SIG-M5 treated with dmso at 0.1 percent for 504 hours (cell line): ENCODE results near the gene TCERG1L.
A peak's percentile ranks its signal among the peaks of the same experiment; 100 is the strongest.
"Not testable (repeated sequence)": the region's sequence is repeated elsewhere in the genome, so short reads cannot be mapped to it uniquely, and the experiment has no call there.

ENCODE experiments used
- DNase-seq: peaks from one replicate; lab custom pipeline; 2025; ENCODE audit not compliant: unreplicated experiment; lab: John Stamatoyannopoulos, UW

The TCERG1L gene

DNA sequence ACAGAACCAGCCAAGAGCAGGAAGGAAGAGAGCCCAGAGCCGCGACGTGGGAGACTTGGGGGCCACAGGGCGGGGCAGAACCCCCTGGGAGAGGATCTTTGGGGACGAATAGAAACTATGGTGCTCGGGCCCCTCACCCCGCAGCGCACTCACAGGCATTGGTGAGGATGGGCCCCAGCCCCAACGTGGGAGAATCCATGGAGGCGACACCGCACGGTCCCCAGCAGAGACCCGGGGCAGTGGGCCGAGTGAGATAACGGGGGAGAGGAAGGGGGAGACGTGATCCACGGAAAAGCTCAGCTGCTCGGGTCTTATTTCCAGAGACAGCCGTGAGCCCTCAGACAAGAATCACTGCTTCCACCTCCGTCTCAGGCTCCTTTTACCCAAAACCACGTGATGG, 222.4 kb downstream of the TCERG1L start:
- no peak for DNase-seq

DNA sequence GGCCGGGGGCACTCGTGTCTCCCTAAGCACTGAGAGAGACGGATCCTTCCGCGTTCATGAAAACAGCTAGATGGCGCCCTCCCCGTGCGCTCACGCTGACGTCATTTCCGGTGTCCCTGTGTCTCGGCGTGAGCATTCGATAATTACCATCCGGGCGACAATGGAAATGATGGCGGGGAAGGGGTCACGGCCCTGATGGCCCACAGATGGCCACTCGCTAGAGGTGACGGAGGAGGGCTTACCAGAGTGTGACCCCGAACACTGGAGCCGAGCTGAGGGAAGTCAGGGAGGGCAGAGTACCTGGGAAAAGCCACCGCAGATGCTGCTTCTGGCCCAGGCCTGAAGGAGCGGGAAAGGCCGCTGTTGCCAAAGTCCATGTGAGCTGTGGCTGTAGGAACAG, 222.9 kb downstream of the TCERG1L start:
- no peak for DNase-seq

DNA sequence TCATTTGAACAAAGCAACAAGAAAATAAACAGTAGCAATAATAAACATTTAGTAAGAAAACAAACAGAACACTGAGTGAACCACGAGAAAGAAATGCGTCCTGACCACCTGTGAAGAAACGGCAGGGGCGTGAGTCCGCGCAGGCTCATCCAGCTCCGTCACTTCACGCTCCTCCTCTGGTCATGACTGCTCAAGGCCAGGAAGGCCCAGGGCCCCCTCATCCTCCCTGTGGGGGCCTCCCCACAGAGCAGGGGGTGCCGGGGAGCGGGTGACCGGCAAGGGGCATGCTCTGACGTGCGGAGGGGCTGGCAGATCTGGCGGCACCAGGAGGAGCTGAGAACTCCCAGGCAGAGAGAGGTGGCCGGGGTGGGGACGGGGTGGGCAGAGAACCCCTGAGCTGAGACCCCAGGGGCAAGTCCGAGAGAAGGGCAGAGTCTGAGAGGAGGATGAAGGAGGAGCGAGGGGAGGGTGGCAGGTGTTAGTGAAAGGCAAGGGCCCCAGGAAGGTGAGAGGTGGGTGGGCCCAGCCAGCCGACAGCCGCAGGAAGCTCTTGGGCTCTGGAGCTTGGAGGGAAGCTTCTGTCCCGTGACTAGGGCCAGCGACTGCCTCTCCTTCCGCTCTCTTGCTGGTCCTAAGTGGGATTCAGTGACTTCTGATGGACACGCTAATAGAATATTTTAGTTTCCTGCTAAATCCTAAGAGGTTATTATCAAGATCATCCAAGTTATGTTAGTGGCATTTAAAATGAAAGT, 223.9 kb downstream of the TCERG1L start:
- no peak for DNase-seq

DNA sequence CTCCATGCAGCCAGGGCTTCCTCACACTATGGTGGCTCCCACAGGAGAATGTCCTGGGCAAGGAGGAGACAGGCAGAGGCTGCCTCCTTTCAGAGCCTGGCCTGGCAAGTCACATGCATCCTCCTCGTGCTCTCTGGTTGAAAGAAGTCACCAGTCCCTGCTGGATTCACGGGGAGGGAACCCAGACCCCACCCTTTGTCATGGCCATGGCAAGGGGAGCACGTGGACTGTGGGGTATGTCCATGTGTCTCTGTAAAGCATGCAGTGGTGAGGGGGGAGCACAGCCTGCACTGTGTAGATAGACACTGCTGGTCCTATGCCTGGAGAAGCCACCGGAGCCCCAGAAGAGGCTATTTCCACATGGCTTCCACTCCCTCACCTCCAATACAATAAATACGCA, 225.0 kb downstream of the TCERG1L start:
- no peak for DNase-seq

DNA sequence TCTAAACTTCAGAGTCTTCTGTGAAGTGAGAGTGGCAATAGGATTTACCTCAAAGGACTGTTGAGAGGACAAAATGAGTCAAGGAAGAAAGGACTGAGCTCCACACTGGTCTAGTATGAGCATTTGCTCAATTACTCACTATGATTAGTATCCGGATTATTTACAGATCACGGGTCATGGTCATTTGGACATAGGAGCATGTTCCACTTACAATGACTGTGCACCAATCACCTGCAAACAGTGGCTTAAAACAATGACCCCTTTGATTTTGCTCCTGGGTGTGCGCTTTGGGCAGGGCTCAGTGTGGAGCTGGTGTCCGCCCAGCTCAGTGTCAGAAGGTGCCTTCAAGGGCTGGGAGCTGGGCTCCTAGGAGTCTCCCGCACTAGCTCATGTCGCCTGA, 225.4 kb downstream of the TCERG1L start:
- DNase-seq = no peak

DNA sequence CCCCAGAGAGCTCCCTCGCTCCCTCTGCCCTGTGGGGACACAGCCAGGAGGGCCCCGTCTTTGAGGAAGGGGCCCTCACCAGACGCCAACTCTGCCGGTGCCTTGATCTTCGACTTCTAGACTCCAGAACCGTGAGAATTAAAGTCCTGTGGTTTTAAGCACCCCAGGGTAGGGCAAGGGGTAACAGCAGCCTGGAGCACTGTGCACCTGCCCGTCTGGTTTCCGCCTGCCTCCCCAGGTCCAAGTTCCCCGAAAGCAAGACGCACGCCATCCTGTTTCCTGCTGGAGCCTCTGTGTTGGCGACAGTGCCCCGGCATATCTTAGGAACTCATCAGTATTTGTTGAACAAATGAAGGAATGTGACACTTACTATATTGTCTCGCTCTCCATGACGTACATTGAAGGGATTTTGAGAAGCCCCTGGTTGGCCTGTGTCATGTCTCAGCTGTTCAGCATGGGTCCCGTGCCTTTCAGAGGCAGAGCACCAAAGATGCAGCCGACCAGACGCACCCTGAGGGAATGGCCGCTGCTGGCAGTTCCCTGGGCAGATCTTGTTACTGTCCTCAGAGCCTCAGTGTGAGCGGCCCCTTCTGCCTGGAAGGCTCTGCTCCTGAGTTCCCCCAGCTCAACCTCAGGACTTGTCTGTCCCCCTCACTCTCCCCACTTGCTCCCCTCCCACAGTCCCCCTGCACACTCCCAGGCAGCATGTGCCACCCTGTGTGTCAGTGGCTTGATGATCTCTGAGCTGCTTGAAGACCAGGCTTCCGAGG, 226.2 kb downstream of the TCERG1L start:
- peak; percentile 19 for DNase-seq

DNA sequence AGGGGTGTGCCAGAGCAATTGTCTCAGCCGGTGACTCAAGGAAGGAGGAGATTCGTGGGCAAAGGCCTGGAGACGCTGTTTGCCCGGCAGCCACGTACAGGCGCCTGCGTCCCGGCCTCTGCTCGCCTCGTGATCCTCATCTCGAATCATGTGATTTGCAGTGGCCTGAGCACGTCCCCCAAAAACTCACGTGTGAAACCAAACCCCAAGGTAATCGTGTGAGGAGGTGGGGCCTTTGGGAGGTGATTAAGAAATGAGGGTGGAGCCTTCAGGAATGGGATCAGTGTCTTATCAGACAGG, 226.8 kb downstream of the TCERG1L start:
- DNase-seq = no peak

DNA sequence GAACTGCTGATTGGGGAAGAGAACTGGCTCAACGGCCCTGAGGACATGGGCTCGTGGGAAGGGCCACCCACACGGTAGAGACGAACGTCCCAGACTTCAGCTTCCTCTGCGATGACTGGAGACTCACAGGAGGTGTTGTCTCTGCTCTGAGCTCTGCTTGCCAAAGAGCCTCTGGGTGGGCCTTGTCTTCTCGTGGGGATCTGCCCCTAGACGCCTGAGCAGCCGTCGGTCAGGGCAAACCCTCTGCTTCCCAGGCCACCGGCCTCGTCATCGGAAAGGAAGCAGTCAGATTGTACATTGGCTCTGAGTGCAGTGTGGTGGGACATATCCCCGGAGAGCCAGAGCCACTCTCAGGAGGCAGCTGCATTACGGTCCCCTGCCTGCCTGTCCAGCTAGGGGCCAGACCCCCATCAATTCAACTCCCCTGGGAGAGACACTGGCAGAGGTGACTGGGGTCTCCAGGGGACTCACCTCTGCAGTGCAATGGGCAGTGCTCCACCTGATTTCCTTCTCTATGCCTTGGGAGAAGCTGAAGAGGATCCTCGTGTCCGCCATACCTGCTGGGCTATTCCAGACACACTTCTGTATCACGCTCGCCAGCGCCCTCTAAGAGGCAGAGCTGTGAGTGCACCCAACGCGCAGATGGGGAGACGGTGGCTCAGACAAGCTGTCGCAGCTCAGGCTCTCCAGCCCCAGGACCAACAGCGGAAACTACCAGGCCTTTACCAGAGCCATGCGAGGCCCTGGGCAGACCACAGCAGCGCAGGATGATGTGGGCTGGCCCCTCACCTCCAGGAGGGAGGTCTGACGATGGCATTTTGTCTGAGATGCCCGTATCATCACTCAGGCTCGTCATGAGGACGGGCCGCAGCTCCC, 227.4 kb downstream of the TCERG1L start:
- DNase-seq = no peak

DNA sequence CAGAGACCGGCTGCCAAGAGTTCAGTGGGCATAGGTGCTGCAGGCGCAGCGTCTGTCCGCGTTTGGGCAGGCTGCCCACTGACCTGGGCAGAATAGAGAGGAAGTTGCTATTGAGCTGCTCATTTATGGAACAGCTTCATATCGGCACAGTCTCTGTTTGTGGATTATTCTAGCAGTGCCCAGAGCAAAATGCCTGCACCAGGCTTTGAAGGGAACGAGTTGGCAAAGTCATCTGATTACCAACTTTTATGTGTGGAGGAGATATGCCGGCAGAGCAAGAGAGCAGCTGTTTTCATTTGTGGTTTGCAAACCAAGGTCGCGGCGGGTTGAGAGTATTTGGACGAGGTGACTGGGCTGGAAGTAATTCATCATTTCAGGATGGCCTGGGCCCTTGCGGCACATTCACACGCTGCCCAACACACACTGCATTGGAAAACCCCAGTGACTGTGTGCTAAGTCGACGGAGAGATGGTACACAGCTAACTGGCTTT, 228.5 kb downstream of the TCERG1L start:
- DNase-seq = no peak

DNA sequence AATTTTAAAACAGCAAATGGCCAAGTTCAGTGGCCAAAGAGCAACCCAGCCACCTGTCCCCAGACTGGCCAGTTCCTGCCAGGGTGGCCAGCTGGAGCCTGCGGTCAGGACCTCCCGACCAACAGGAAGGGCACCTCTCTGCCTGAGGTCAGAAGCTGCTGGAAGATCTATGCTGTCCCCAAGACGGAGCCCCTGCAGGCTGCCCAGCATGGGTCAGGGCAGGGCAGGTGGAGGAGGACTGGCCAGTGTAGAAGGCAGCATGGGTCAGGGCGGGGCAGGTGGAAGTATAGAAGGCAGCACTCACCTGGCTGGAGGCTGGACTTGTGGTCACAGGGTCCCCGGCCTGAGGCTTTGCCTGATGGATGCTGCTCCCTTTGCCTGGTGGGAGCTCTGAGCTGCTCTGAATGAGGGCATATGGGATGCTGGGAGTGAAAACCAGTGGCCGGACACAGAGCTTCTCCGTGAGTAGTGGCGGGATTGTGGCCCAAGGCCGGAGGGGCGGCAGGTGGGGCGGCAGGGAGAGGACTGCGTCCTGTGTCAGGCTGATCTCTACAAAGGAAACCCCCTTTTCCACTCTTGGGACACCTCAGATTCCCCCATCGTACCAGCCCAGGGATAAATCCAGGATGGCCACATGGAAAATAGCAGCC, 229.2 kb downstream of the TCERG1L start:
- no peak for DNase-seq

DNA sequence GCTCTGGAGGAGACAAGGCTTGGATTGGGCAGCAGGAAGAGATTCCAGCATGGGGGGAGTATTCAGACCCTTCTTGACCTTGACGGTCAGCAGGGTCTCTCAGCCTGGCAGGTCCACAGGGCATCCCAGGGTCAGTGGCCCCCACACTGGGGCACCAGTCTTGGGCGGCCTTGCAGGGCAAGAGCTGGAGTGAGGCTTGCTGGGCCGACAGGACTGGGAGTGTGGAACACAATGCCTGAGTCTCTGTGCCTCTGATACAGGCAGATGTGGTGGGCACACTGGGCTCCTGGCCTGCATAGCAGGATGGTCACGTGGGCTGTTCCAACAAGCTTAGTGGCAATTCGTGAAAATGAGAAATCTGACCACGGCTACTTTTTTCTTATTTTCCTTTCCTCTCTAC, 229.7 kb downstream of the TCERG1L start:
- DNase-seq = no peak

DNA sequence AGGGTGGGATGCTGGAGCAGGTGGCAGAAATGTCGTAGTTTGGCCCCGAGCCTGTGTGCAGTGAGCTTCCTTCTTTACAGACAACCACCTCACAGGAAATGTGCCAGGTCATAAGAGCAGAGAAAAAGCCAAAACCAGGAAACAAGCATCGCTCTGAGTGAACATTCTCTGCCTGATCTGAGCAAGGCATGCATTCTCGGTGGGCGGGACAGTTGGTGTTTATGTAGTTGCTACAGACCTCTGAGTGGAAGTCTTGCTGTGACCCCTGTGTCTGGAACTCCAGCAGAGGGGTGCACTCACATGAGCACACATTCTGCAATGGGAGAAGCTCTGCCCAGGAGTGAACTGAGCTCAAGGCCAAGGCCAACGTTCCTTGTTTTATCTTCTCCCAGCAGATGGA, 230.1 kb downstream of the TCERG1L start:
- DNase-seq = no peak

DNA sequence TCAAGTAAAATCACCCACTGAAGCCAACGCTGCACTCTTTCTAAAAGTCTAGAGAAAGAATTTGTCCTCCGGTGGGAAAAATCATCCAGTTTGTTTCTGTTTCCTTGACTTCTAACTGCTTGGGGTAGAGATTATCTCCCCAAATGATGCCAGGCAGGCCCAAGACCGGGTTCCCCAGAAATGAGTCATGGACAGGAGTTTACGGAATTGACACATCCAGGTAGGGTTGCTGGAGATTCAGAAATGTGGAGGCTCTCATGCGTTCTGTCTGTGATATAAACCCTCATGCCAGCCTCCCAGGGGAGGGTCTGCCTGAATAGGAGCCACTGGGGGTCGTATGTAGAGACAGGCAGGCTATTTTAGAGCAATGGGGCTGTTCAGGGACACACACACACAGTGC, 230.9 kb downstream of the TCERG1L start:
- DNase-seq = no peak

DNA sequence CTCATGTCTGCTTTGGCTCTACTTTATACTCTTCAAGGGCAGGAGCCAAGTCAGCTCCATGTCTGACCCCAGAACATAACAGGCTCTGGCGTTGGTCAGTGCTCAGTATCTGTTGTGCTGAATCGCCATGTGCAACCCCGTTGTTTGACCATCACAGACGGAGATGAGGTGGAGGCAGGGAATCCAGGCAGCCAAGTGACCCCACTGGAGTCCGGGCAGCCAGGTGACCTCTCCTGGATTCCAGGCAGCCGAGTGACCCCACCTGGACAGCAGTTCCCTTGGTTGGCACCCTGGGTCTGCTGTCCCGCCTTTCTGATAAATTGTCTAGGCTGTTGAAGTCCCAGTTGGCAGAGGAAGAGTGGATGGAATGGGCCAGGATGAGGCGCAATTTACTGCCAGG, 232.2 kb downstream of the TCERG1L start:
- no peak for DNase-seq

DNA sequence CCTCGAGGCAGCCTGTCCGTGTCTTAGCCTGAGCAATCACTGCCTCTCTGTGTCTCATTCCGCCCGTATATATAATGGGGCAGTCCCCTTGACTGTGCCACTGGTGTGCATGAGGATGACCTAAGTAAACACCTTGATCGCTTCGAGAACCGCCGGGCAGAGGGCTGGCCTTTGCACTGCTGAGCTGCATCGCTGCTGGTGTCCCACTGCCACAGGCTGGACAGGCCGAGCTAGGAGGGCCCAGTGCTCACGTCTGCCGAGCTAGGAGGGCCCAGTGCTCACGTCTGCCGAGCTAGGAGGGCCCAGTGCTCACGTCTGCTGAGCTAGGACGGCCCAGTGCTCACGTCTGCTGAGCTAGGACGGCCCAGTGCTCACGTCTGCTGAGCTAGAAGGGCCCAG, 232.6 kb downstream of the TCERG1L start:
- DNase-seq = not testable (repeated sequence)

DNA sequence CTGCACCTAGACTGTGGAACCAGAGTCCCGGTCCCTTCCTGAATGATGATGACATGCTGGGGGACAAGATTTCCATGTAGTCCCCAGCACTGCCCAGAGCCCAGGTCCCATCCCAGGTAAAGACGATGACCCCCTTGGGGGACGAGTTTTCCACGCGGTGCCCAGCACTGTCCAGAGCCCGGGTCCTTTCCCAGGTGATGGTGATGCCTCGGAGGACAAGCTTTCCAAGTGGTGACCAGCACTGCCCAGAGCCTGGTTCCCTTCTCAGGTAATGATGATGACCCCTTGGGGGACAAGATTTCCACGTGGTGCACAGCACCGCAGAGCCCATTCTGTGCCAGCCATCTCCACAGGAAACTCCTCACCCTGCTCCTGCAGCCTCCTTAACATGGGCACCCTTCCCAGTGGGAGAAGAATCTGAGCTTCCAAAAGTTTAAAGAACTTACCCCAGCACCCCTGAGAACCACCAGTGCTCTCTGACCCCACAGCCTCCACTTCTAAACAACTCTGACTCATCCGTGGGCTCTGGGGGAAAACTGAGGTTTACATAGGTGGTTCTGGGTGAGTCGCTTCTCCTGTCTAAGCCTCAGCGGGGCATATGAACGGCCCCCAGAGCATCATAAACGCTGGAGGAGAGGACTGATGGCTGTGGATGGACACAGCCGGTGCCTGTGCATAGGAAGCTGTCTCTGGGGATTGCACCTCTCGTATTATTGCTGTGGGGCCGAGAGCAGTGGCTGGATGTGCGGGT, 233.2 kb downstream of the TCERG1L start:
- no peak for DNase-seq

DNA sequence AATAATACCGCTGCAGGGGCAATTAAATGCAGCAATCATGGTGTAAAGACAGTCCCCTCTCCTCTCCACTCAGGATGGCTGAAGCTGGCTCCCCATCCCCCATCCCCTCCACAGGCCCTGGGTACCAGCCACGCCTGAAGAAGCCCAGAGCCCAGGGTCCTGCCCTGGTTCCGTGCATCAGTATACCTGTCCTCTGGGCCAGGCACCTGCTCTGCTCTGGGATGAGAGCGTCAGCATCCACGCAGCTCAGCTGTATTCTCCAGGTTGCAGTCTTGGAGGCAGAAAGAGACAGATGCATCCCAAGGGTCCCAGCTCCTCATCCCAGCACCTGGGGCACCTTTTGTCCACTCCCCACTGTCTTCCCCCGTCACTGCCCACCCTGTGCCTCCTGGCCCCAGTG, 233.8 kb downstream of the TCERG1L start:
- no peak for DNase-seq

DNA sequence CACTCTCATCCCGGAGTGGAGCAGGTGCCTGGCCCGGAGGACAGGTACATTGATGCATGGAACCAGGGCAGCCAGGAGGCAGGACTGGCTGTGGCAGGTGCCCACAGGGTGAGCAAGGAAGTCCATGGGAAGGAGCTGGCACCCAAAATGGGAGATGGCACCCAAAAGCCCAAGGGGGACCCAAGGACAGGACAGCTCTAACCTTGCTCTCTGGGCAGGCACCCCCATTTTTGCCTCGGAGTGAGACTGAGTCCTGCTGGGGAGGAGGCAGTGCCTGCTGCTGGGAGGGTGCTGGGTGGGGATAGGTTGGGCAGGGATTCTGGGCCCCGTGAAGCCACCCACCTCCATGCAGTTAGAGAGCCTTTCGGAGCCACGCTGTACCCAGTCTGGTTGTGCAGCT, 234.5 kb downstream of the TCERG1L start:
- no peak for DNase-seq

DNA sequence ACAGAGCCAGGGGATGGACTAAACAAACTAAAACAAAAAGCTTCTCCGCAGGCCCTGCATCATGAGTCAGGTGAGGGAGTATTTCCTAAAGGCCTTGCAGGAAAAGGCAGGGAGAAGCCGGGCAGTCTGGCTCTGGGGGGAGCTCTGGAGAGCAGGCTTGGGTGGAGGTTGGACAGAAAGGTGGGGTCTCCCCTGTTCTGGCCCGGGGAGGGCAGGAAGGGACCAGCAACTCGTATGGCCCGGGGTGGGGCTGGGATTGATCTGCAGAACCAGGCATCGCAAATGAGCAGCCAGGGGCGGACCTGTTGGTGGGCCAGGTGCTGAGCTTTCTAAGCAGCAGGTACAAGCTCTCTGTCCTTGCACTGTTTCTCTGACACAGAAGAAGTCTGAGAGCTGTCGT, 235.2 kb downstream of the TCERG1L start:
- no peak for DNase-seq

DNA sequence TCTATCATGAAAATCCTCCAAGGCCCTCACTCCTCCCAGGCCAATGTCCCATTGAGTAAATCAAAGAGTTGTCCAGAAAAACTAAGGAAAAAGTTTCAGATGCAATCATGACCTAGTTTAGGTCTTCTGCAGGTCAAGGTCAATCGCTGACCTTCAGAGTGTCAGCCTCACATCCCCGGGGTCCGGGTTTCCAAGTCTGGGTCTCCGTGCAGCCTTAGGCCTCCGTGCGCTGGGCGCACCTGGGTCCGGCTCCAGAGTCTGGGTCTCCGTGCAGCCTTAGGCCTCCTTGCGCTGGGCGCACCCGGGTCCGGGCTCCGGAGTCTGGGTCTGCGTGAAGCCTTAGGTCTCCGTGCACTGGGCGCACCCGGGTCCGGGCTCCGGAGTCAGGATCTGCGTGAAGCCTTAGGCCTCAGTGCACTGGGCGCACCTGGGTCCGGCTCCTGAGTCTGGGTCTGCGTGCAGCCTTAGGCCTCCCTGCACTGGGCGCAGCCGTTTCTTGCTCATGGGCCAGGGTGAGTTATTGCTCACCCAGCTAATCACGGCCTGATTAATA, 236.2 kb downstream of the TCERG1L start:
- DNase-seq = no peak
